HG02840 (cell line): Measurements from ENCODE around the gene MYCL.
"Not testable (repeated sequence)": the region's sequence is repeated elsewhere in the genome, so short reads cannot be mapped to it uniquely, and the experiment has no call there.

ENCODE experiments used
- ATAC-seq: cut with Tn5 transposase; IDR thresholded peaks from one replicate; pipeline ENCODE4 v1.9.1; 2021; ENCODE audit warnings: mild to moderate bottlenecking, moderate library complexity, moderate number of reproducible peaks; ENCODE audit not compliant: unreplicated experiment, low FRiP score

The MYCL gene

GRCh38 chr1:39919545-39919944 is 17.8 kb upstream of the MYCL start:
- ATAC-seq: no peak

- no peak for ATAC-seq
These were observed 16.1 kb upstream of the MYCL start for GRCh38 chr1:39917825-39918224.

- ATAC-seq: no peak
These were observed 13.9 kb upstream of the MYCL start for GRCh38 chr1:39915499-39916129.

- not testable (repeated sequence) for ATAC-seq
These were observed 11.4 kb upstream of the MYCL start for GRCh38 chr1:39913136-39913535.

GRCh38 chr1:39910263-39910662 is 8.5 kb upstream of the MYCL start:
- ATAC-seq: no peak

- ATAC-seq: no peak
These were observed 6.8 kb upstream of the MYCL start for GRCh38 chr1:39908534-39908933.

GRCh38 chr1:39907528-39908453 is 6.1 kb upstream of the MYCL start:
- no peak for ATAC-seq

- no peak for ATAC-seq
These were observed 3.5 kb upstream of the MYCL start for GRCh38 chr1:39905172-39905571.

GRCh38 chr1:39902460-39902807 is 717 bp upstream of the MYCL start:
- ATAC-seq: no peak

- no peak for ATAC-seq
These were observed 328 bp downstream of the MYCL start for GRCh38 chr1:39901464-39901713.

- no peak for ATAC-seq
These were observed 854 bp downstream of the MYCL start for GRCh38 chr1:39900662-39901463.

- no peak for ATAC-seq
These were observed 1.8 kb downstream of the MYCL start for GRCh38 chr1:39899611-39900538.

GRCh38 chr1:39898648-39899603 is 2.8 kb downstream of the MYCL start:
- no peak for ATAC-seq

- ATAC-seq: no peak
These were observed 3.5 kb downstream of the MYCL start for GRCh38 chr1:39898191-39898590.

GRCh38 chr1:39896909-39897685 is 4.6 kb downstream of the MYCL start:
- ATAC-seq: no peak

GRCh38 chr1:39895731-39896480 is 5.8 kb downstream of the MYCL start:
- ATAC-seq: no peak

- no peak for ATAC-seq
These were observed 6.7 kb downstream of the MYCL start for GRCh38 chr1:39894884-39895495.
